BJ (cell line): ENCODE data around the gene TP53BP1. TPM values are rescaled to one million over a fixed set of nuclear protein-coding genes. Genes with fewer than 3 reads are reported as not detected.

ENCODE experiments used
- CTCF ChIA-PET: fragments of 350-600 bp; formaldehyde crosslinking; extraction: SDS; loops from one replicate; lab custom pipeline; 2021; ENCODE audit warnings: antibody characterized with exemption, inconsistent platforms; lab: Yijun Ruan, JAX
- POLR2A ChIA-PET: fragments of 300-600 bp; sonication (Branson Sonifier 250); formaldehyde crosslinking; extraction: SDS; loops from one replicate; lab custom pipeline; 2021; ENCODE audit warnings: antibody characterized with exemption; lab: Charles Lee
- DNase-seq: peaks from one replicate; pipeline ENCODE4 v3.0.0-alpha.2; 2011; ENCODE audit warnings: low read depth
- H3K27me3 ChIP-seq: 2 replicates; pipeline ENCODE4 v1.6.0; 2011; ENCODE audit warnings: low read length; ENCODE audit not compliant: control insufficient read depth, insufficient read depth
- H3K36me3 ChIP-seq: 2 replicates; pipeline ENCODE4 v1.5.1; 2011; ENCODE audit warnings: low read length; ENCODE audit not compliant: control insufficient read depth, insufficient read depth
- H3K4me3 ChIP-seq: 2 replicates; pipeline ENCODE4 v1.5.1; 2011; ENCODE audit warnings: low read depth, mild to moderate bottlenecking, control low read depth, low read length
- polyA plus RNA-seq: library from polyadenylated mRNA; depleted of rRNA; stranded (reverse); fragments of >200 nt; gene quantifications from 2 replicates; pipeline ENCODE4 v1.2.3, GENCODE V29; 2011
- TF ChIP-seq, protein P1 (sequence below): IDR thresholded peaks from 2 replicates; pipeline ENCODE4 v1.5.1; 2011; ENCODE audit warnings: low read depth, mild to moderate bottlenecking, control low read depth, inconsistent platforms, low read length, moderate library complexity; ENCODE audit not compliant: insufficient read depth

The TP53BP1 gene
- polyA plus RNA-seq, 1 experiment: 48.3 TPM

DNA sequence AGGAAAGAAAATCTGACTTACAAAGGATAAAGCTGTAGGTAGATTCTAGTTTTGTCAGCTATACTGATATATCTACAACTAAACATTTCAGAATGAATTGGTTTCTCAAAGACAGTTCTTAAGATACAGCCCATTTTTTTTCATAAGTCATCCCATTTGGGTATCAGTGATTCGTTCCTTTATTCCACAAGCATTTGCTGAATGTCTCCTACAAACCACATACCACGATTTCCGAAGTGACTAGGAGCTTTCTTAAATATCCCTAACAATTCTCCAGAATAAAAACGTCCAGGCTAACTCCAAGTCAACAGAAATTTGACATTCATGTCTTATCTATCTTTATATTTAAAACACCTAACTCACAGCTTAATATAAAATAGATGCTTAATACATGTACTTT, 59.8 kb downstream of the TP53BP1 start:
- peaks cover 6% of the 10 kb centered on the region for H3K36me3 ChIP-seq
- H3K4me3 ChIP-seq: no peak overlapping the region
- CTCF ChIA-PET: interaction anchor here (1.0 kb wide), 1 partner anchor 81 kb away, joined by 4 read pairs; no protein-coding TSS in a partner anchor
- POLR2A ChIA-PET: no interaction called here
- TF ChIP-seq, protein P1, sequence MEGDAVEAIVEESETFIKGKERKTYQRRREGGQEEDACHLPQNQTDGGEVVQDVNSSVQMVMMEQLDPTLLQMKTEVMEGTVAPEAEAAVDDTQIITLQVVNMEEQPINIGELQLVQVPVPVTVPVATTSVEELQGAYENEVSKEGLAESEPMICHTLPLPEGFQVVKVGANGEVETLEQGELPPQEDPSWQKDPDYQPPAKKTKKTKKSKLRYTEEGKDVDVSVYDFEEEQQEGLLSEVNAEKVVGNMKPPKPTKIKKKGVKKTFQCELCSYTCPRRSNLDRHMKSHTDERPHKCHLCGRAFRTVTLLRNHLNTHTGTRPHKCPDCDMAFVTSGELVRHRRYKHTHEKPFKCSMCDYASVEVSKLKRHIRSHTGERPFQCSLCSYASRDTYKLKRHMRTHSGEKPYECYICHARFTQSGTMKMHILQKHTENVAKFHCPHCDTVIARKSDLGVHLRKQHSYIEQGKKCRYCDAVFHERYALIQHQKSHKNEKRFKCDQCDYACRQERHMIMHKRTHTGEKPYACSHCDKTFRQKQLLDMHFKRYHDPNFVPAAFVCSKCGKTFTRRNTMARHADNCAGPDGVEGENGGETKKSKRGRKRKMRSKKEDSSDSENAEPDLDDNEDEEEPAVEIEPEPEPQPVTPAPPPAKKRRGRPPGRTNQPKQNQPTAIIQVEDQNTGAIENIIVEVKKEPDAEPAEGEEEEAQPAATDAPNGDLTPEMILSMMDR: no peak
- H3K27me3 ChIP-seq: no peaks in the 10 kb centered on the region
- DNase-seq: no peak

DNA sequence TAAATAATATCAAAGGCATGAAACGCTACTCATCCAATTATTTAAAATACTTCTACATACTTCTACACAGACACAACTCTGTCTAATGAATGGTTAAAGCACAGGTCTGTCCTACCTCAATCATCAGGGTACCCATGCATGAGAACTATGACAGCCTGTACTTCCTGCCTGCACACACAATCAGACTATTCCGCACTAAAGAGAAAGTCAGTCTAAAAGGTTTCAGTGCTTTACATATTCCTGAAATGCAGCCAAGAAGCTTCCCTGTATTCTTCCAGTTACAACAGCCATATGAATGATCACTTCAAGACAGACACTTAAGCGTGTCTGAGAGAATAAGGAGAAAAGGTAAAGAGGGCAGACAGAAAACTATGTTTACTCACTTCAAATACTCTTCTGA, 63.3 kb downstream of the TP53BP1 start:
- ChIA-PET CTCF (no interaction called here), POLR2A (no interaction called here)
- Histone ChIP-seq H3K4me3 (no peak overlapping the region), H3K27me3 (no peaks in the 10 kb centered on the region), H3K36me3 (peaks cover 5% of the 10 kb centered on the region; the same call in 1 of the 2 replicates)
- no peak for DNase-seq
- TF ChIP-seq, protein P1: no peak

DNA sequence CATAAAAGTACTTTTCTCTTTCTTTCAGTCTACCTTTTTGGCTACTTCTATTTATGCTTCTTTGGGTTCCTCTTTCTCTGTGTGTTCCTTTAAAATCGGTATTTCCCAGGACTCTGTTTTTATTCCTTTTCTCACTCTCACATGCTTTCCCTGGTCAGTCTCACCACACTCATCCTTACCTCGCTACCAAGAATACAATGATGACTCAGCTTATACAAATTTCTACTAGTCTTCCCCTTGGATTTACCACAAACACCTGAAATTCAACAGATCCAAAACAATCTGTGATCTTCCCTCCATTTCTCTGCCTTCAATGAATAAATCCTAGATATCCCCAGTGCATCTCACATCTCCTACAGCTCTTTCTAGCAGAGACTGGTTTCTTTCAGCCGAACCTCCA, 69.2 kb downstream of the TP53BP1 start:
- CTCF ChIA-PET: no interaction called here
- POLR2A ChIA-PET: interaction anchor here (0.5 kb wide), 1 partner anchor 1108 kb away, joined by 3 read pairs; no protein-coding TSS in a partner anchor

DNA sequence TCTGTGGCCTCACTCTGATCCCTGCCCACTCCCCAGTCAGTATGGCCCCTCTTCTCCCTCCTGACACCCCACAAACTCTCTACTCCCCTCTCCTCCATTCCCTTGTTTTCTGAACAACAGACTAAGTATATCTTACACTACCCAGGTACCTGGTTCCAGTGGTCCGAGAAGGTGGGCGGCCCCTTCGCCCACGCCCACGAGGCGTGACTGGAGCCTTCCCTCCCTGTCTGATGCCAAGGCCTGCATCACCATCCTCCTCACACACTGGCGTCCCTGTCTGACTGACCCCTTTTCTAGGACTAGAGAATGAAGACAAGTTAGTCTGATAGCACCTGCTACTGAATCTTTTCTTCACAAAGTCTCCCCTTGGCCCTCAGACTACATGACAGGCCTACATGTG, 72.1 kb downstream of the TP53BP1 start:
- ChIA-PET CTCF (no interaction called here), POLR2A (no interaction called here)
- DNase-seq: no peak
- Histone ChIP-seq H3K27me3 (no peaks in the 10 kb centered on the region), H3K36me3 (peaks cover 20% of the 10 kb centered on the region), H3K4me3 (no peak overlapping the region)
- TF ChIP-seq, protein P1: no peak

More for the DNA sequence above, 69.2 kb downstream of the TP53BP1 start:
- Histone ChIP-seq H3K36me3 (peaks cover 18% of the 10 kb centered on the region), H3K4me3 (no peak overlapping the region), H3K27me3 (no peaks in the 10 kb centered on the region)
- no peak for DNase-seq
- TF ChIP-seq, protein P1: no peak

DNA sequence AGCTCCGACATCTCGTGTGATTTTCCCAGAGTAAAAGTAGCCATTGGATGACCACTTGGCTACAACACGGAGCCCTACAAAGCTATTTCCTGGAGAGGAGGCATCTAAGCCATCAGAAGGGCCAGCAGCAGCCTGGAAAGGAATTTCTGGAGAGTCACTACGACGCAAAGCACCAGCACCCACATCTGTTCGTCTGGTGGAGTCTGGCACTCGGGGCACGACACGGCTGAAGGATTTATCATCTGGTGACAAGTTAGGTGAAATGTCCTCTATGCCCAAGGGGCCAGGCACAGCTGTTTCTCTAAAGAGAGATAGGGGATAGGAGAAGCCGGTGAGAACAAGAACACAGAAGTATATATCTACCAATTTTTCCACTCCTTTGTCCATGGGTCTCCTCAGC, 72.5 kb downstream of the TP53BP1 start:
- CTCF ChIA-PET: interaction anchor here (1.6 kb wide), 1 partner anchor 20 kb away, joined by 4 read pairs; no protein-coding TSS in a partner anchor
- TF ChIP-seq, protein P1: no peak
- POLR2A ChIA-PET: no interaction called here
- H3K36me3 ChIP-seq: peaks cover 23% of the 10 kb centered on the region
- H3K27me3 ChIP-seq: no peaks in the 10 kb centered on the region
- DNase-seq: no peak
- no peak overlapping the region for H3K4me3 ChIP-seq
